Peyer's patch (tissue), 4 donors: ENCODE data around the gene SYNE2.

Experiments used
- CTCF ChIP-seq, 6 experiments: fragments of 450-650 bp in 4 of 6; fragments of 200-600 bp in 2 of 6; sonication (generic) in 1 of 6; IDR thresholded peaks; one replicate each; pipeline ENCODE4 v1.5.1; 2017 to 2019; ENCODE audit warnings: antibody characterized with exemption in 6 of 6, mild to moderate bottlenecking in 3 of 6, moderate library complexity in 1 of 6
- POLR2A ChIP-seq, 2 donors: fragments of 450-650 bp; IDR thresholded peaks; one replicate each; pipeline ENCODE4 v1.5.1; 2017; ENCODE audit warnings: antibody characterized with exemption in 2 of 2, mild to moderate bottlenecking in 2 of 2, moderate library complexity in 2 of 2

- TF ChIP-seq CTCF (IDR thresholded peaks at IDR 0.05), result peak in 1 of 6 experiments; percentile 2
- TF ChIP-seq POLR2A (IDR thresholded peaks at IDR 0.05), result no peak
Observed at GRCh38 chr14:63833728-63834127, 19.1 kb upstream of the SYNE2 start.
